ENCODE measurements around the gene VAV1.
"Not testable (repeated sequence)": the region's sequence is repeated elsewhere in the genome, so short reads cannot be mapped to it uniquely, and the experiment has no call there.

VAV1 gene

GRCh38 chr19:6761053-6761676, 11.3 kb upstream of the VAV1 start:
- DNase-seq, result no peak

GRCh38 chr19:6762253-6762797, 10.2 kb upstream of the VAV1 start:
- not testable (repeated sequence) for DNase-seq

GRCh38 chr19:6765738-6766356, 6.7 kb upstream of the VAV1 start:
- no peak for DNase-seq

- no peak for DNase-seq
Observed at GRCh38 chr19:6766357-6767080, 6.0 kb upstream of the VAV1 start.

- DNase-seq, result no peak
Observed at GRCh38 chr19:6767081-6767356, 5.5 kb upstream of the VAV1 start.

GRCh38 chr19:6767357-6768235, 4.9 kb upstream of the VAV1 start, which contains the start of gene SH2D3A:
Gene SH2D3A, minus strand, starts transcription at chr19:6767435. Its CDS starts 3,687 bp downstream, at chr19:6763748.
- DNase-seq, result peak; percentile 94 to 95

GRCh38 chr19:6768236-6768785, 4.2 kb upstream of the VAV1 start:
- DNase-seq, result no peak

- no peak for DNase-seq
Observed at GRCh38 chr19:6769006-6769619, 3.4 kb upstream of the VAV1 start.

- DNase-seq, result not testable (repeated sequence)
Observed at GRCh38 chr19:6771648-6772027, 870 bp upstream of the VAV1 start.

- no peak for DNase-seq
Observed at GRCh38 chr19:6772866-6773322, 386 bp downstream of the VAV1 start.

GRCh38 chr19:6773323-6773931, 919 bp downstream of the VAV1 start:
- DNase-seq, result no peak

GRCh38 chr19:6774821-6775707, 2.6 kb downstream of the VAV1 start:
- DNase-seq, result no peak

- DNase-seq, result not testable (repeated sequence)
Observed at GRCh38 chr19:6776045-6776444, 3.5 kb downstream of the VAV1 start.

GRCh38 chr19:6776999-6777398, 4.5 kb downstream of the VAV1 start:
- no peak for DNase-seq

- DNase-seq, result no peak
Observed at GRCh38 chr19:6777434-6777833, 4.9 kb downstream of the VAV1 start.

GRCh38 chr19:6778386-6778785, 5.9 kb downstream of the VAV1 start:
- DNase-seq, result no peak

- no peak for DNase-seq
Observed at GRCh38 chr19:6779206-6779605, 6.7 kb downstream of the VAV1 start.

GRCh38 chr19:6787393-6787792, 14.9 kb downstream of the VAV1 start:
- DNase-seq, result no peak

GRCh38 chr19:6788896-6789295, 16.4 kb downstream of the VAV1 start:
- DNase-seq, result no peak

All from activated CD4-positive, alpha-beta T cell treated with anti-CD3 and anti-CD28 coated beads, Interleukin-2, amount 50 U/mL, for 4 hours (primary cell).